ENCODE results near the gene OSER1. TPM values are rescaled to one million over a fixed set of nuclear protein-coding genes. Genes with fewer than 3 reads are reported as not detected.
A peak's percentile ranks its signal among the peaks of the same experiment; 100 is the strongest.

Gene OSER1
- polyA plus RNA-seq (2013, experiment 1 of 2): 27.3 TPM
- 27.4 TPM for polyA plus RNA-seq (2013, experiment 2 of 2)

GRCh38 chr20:44210406-44211176, at the start of gene OSER1:
Gene OSER1 (minus strand): TSS chr20:44210771. CDS start chr20:44206957, 3,814 bp downstream.
- Histone ChIP-seq H4K8ac (ENCODE audit: low read depth, low read length) (no peak within 1 kb of the TSS), H3K4me1 (ENCODE audit: control insufficient read depth, low read depth, low read length) (peaks cover 7% of the 10 kb centered on the region), H3K18ac (ENCODE audit: low read length) (peak within 1 kb of the TSS; percentile 71), H3K23ac (ENCODE audit: low read length) (no peak within 1 kb of the TSS), H3K79me1 (ENCODE audit: low read length) (peaks cover 7% of the 10 kb centered on the region), H2BK120ac (ENCODE audit: low read depth, low read length) (no peak within 1 kb of the TSS), H3K56ac (ENCODE audit: low read length) (peak within 1 kb of the TSS; percentile 97), H2BK5ac (ENCODE audit: low read length) (peak within 1 kb of the TSS; percentile 33), H2BK15ac (replicated peaks; ENCODE audit: low read depth) (no peak within 1 kb of the TSS), H3K9ac (ENCODE audit: low read length) (peak within 1 kb of the TSS; percentile 93), H3K4ac (ENCODE audit: low read depth, low read length) (peak within 1 kb of the TSS; percentile 67), H3K36me3 (ENCODE audit: control insufficient read depth, insufficient read depth, low read length) (no peaks in the 10 kb centered on the region), H4K5ac (ENCODE audit: low read length) (no peak within 1 kb of the TSS), H3K4me2 (ENCODE audit: low read length) (peak within 1 kb of the TSS; percentile 97), H2AK5ac (ENCODE audit: low read length) (no peak within 1 kb of the TSS), H3K79me2 (ENCODE audit: control insufficient read depth, insufficient read depth, low read length) (peaks cover 28% of the 10 kb centered on the region), H3K27ac (ENCODE audit: low read depth, low read length) (peak within 1 kb of the TSS; percentile 91), H3K27me3 (ENCODE audit: insufficient read depth, low read length, poor library complexity) (no peaks in the 10 kb centered on the region), H3K4me3 (ENCODE audit: low read length) (peak within 1 kb of the TSS; percentile 97)
- WGBS (ENCODE audit: extremely low coverage, insufficient coverage, low lambda C conversion rate): no CpG with 5 or more reads among the region's 79 CpGs
- peak; percentile 99 for DNase-seq

- no CpG with 5 or more reads among the region's 28 CpGs for WGBS (ENCODE audit: extremely low coverage, insufficient coverage, low lambda C conversion rate)
- no peak overlapping the region for H4K8ac ChIP-seq (ENCODE audit: low read depth, low read length)
Observed at GRCh38 chr20:44258226-44258890, 47.8 kb upstream of the OSER1 start.

DNA sequence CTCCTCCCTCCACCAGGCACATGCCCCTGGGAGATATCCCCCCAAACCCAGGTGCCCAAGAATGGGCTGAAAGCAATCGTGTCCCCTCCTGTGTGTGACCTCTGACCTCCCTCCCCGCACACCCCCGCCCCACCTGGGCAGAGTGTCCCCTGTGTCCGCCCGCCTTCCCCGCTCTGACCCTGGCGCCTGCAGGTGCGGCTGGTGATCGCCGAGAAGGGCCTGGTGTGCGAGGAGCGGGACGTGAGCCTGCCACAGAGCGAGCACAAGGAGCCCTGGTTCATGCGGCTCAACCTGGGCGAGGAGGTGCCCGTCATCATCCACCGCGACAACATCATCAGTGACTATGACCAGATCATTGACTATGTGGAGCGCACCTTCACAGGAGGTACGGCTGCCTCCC, 46.4 kb upstream of the OSER1 start:
- H3K56ac ChIP-seq (ENCODE audit: low read length): no peak overlapping the region
- DNase-seq: no peak
- no CpG with 5 or more reads among the region's 21 CpGs for WGBS (ENCODE audit: extremely low coverage, insufficient coverage, low lambda C conversion rate)
- no peak overlapping the region for H3K4me2 ChIP-seq (ENCODE audit: low read length)
- H3K4ac ChIP-seq (ENCODE audit: low read depth, low read length): no peak overlapping the region
- H3K27ac ChIP-seq (ENCODE audit: low read depth, low read length): no peak overlapping the region
- no peak overlapping the region for H2BK15ac ChIP-seq (replicated peaks; ENCODE audit: low read depth)
- no peak overlapping the region for H4K8ac ChIP-seq (ENCODE audit: low read depth, low read length)
- no peaks in the 10 kb centered on the region for H3K4me1 ChIP-seq (ENCODE audit: control insufficient read depth, low read depth, low read length)
- H3K79me2 ChIP-seq (ENCODE audit: control insufficient read depth, insufficient read depth, low read length): no peaks in the 10 kb centered on the region
- no peak overlapping the region for H2BK120ac ChIP-seq (ENCODE audit: low read depth, low read length)
- H3K79me1 ChIP-seq (ENCODE audit: low read length): no peaks in the 10 kb centered on the region
- H2AK5ac ChIP-seq (ENCODE audit: low read length): no peak overlapping the region
- H2BK5ac ChIP-seq (ENCODE audit: low read length): no peak overlapping the region
- no peaks in the 10 kb centered on the region for H3K36me3 ChIP-seq (ENCODE audit: control insufficient read depth, insufficient read depth, low read length)
- no peak overlapping the region for H3K23ac ChIP-seq (ENCODE audit: low read length)
- no peak overlapping the region for H3K18ac ChIP-seq (ENCODE audit: low read length)
- no peak overlapping the region for H3K9ac ChIP-seq (ENCODE audit: low read length)
- no peak overlapping the region for H3K4me3 ChIP-seq (ENCODE audit: low read length)
- no peak overlapping the region for H4K5ac ChIP-seq (ENCODE audit: low read length)
- H3K27me3 ChIP-seq (ENCODE audit: insufficient read depth, low read length, poor library complexity): no peaks in the 10 kb centered on the region

More at GRCh38 chr20:44258226-44258890, 47.8 kb upstream of the OSER1 start:
- no peak overlapping the region for H2BK5ac ChIP-seq (ENCODE audit: low read length)
- H3K4ac ChIP-seq (ENCODE audit: low read depth, low read length): no peak overlapping the region
- H3K18ac ChIP-seq (ENCODE audit: low read length): no peak overlapping the region
- no peak overlapping the region for H3K9ac ChIP-seq (ENCODE audit: low read length)
- no peak for DNase-seq
- no peak overlapping the region for H3K27ac ChIP-seq (ENCODE audit: low read depth, low read length)
- no peaks in the 10 kb centered on the region for H3K79me2 ChIP-seq (ENCODE audit: control insufficient read depth, insufficient read depth, low read length)
- H3K23ac ChIP-seq (ENCODE audit: low read length): no peak overlapping the region
- no peak overlapping the region for H2AK5ac ChIP-seq (ENCODE audit: low read length)
- H3K79me1 ChIP-seq (ENCODE audit: low read length): no peaks in the 10 kb centered on the region
- no peak overlapping the region for H4K5ac ChIP-seq (ENCODE audit: low read length)
- no peak overlapping the region for H2BK120ac ChIP-seq (ENCODE audit: low read depth, low read length)
- H3K4me2 ChIP-seq (ENCODE audit: low read length): no peak overlapping the region
- no peaks in the 10 kb centered on the region for H3K4me1 ChIP-seq (ENCODE audit: control insufficient read depth, low read depth, low read length)
- no peak overlapping the region for H3K4me3 ChIP-seq (ENCODE audit: low read length)
- no peak overlapping the region for H2BK15ac ChIP-seq (replicated peaks; ENCODE audit: low read depth)
- no peaks in the 10 kb centered on the region for H3K36me3 ChIP-seq (ENCODE audit: control insufficient read depth, insufficient read depth, low read length)
- H3K56ac ChIP-seq (ENCODE audit: low read length): no peak overlapping the region
- H3K27me3 ChIP-seq (ENCODE audit: insufficient read depth, low read length, poor library complexity): no peaks in the 10 kb centered on the region

DNA sequence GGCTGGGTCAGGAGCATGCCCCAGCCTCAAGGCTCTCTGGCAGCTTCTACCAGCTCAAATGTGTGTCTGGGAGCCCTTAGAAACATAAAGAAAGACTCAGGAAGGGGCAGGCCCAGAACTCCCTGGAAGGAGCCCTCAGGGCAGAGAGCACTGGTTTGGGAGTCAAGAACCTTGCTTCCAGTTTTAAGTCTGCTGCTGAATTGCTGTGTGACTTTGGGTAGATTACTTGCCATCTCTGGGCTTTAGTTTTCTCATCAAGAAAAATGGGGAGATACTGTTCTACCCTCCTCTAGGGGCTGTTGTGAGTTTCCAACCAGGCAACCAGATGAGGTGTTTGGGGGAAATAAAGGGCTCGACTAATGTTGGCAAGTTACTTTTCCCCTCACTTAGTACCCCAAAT, 45.4 kb upstream of the OSER1 start:
- Histone ChIP-seq H3K18ac (ENCODE audit: low read length) (no peak overlapping the region), H4K5ac (ENCODE audit: low read length) (no peak overlapping the region), H3K4me3 (ENCODE audit: low read length) (no peak overlapping the region), H2BK5ac (ENCODE audit: low read length) (no peak overlapping the region), H3K23ac (ENCODE audit: low read length) (no peak overlapping the region), H3K79me1 (ENCODE audit: low read length) (no peaks in the 10 kb centered on the region), H3K4ac (ENCODE audit: low read depth, low read length) (no peak overlapping the region), H3K27ac (ENCODE audit: low read depth, low read length) (no peak overlapping the region), H2AK5ac (ENCODE audit: low read length) (no peak overlapping the region), H2BK15ac (replicated peaks; ENCODE audit: low read depth) (no peak overlapping the region), H3K4me1 (ENCODE audit: control insufficient read depth, low read depth, low read length) (no peaks in the 10 kb centered on the region), H2BK120ac (ENCODE audit: low read depth, low read length) (no peak overlapping the region), H3K4me2 (ENCODE audit: low read length) (no peak overlapping the region), H3K56ac (ENCODE audit: low read length) (no peak overlapping the region), H3K9ac (ENCODE audit: low read length) (no peak overlapping the region), H3K27me3 (ENCODE audit: insufficient read depth, low read length, poor library complexity) (no peaks in the 10 kb centered on the region), H4K8ac (ENCODE audit: low read depth, low read length) (no peak overlapping the region), H3K79me2 (ENCODE audit: control insufficient read depth, insufficient read depth, low read length) (no peaks in the 10 kb centered on the region), H3K36me3 (ENCODE audit: control insufficient read depth, insufficient read depth, low read length) (no peaks in the 10 kb centered on the region)
- WGBS (ENCODE audit: extremely low coverage, insufficient coverage, low lambda C conversion rate): no CpG with 5 or more reads among the region's 1 CpG
- DNase-seq: no peak

- H3K36me3 ChIP-seq (ENCODE audit: control insufficient read depth, insufficient read depth, low read length): no peaks in the 10 kb centered on the region
- H3K23ac ChIP-seq (ENCODE audit: low read length): no peak overlapping the region
- no peak overlapping the region for H3K4ac ChIP-seq (ENCODE audit: low read depth, low read length)
- H3K18ac ChIP-seq (ENCODE audit: low read length): no peak overlapping the region
- H2BK120ac ChIP-seq (ENCODE audit: low read depth, low read length): no peak overlapping the region
- no peaks in the 10 kb centered on the region for H3K4me1 ChIP-seq (ENCODE audit: control insufficient read depth, low read depth, low read length)
- no peaks in the 10 kb centered on the region for H3K27me3 ChIP-seq (ENCODE audit: insufficient read depth, low read length, poor library complexity)
- H2BK15ac ChIP-seq (replicated peaks; ENCODE audit: low read depth): no peak overlapping the region
- no peak overlapping the region for H2BK5ac ChIP-seq (ENCODE audit: low read length)
- no peak overlapping the region for H3K56ac ChIP-seq (ENCODE audit: low read length)
- H3K9ac ChIP-seq (ENCODE audit: low read length): no peak overlapping the region
- WGBS (ENCODE audit: extremely low coverage, insufficient coverage, low lambda C conversion rate): no CpG with 5 or more reads among the region's 8 CpGs
- no peak overlapping the region for H3K27ac ChIP-seq (ENCODE audit: low read depth, low read length)
- no peak overlapping the region for H4K8ac ChIP-seq (ENCODE audit: low read depth, low read length)
- H2AK5ac ChIP-seq (ENCODE audit: low read length): no peak overlapping the region
- no peak overlapping the region for H4K5ac ChIP-seq (ENCODE audit: low read length)
- H3K79me2 ChIP-seq (ENCODE audit: control insufficient read depth, insufficient read depth, low read length): no peaks in the 10 kb centered on the region
- no peak overlapping the region for H3K4me3 ChIP-seq (ENCODE audit: low read length)
- no peak for DNase-seq
- no peaks in the 10 kb centered on the region for H3K79me1 ChIP-seq (ENCODE audit: low read length)
- H3K4me2 ChIP-seq (ENCODE audit: low read length): no peak overlapping the region
Observed at GRCh38 chr20:44254073-44254472, 43.5 kb upstream of the OSER1 start.
